Inferior parietal cortex (tissue), 1 donor: ENCODE data around the gene CCDC154.
A peak's percentile ranks its signal among the peaks of the same experiment; 100 is the strongest.

ENCODE experiments used
- DNase-seq: peaks from one replicate; pipeline ENCODE4 v3.0.0-alpha.2; 2016; ENCODE audit errors: extremely low spot score

Gene CCDC154

DNA sequence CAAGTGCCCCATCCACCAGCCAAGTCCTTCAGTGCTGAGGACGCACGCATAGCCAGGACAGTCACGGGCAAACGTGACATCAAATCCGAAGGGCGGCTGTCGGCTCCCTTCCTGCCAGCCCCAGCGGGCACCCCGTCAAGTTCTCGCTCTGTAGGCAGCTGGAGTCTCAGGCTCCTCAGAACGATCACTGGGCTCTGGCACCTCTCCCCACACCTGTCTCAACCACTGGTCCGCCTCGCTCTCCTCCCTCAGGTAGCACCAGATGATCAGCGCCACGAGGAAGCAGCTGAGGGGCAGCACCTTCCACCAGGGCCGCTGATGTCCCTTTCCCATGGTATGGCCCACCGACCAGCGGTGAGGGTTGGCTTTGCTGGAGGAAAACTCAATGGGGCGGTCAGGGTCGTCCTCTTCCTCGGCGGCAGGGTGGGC lies 24.2 kb downstream of the CCDC154 start:
- DNase-seq = no peak

DNA sequence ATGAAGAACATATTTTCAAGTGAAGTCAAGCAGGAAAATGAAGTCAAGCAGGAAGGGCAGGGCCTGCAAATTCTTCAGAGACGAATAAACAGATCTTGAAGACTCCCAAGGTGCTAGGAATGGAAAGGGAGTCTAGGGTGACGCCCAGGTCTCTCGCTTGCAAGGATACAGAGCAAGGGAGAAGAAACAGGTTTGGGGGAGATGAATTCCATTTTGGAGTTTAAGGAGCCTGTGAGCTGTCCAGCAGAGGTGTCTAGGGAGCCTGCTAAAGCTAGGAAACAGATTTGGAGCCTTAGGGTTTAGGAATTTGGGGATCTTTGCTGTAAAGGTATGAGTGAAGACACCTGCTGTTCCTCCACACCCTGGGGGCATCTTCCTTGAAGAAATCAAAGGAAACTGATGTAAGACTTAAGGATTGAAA lies 27.8 kb downstream of the CCDC154 start:
- no peak for DNase-seq

DNA sequence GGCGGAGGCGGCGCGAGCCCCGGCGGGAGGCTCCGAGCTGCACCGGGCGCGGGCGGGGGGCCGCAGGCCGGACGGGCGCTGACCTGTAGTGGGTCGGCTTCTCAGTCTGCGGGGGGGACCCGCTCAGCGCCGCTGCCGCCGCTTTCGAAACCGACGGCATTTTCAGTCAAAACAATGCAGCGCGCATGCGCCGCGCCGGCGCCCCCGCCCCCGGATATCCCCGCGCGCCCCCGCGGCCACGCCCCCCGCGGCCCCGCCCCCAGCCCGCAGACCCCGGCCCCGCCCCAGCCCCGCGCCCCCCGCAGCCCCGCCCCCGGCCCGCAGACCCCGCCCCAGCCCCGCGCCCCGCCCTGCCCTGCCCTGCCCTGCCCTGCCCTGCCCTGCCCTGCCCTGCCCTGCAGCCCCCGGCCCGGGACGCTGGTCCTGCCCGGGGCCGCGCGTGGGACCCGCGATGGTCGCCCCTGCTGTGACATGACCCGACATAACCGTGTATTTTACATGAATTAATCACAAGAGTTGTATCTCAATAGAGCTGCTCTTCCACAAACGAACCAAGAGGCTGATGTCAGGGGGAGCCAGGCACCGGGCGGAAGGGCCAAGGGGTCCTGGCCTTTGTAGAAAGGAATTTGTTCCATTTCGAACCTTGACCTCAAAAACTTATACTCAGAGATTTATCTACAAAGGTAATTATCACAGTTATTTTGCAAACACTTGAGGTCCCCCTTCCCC lies 29.7 kb downstream of the CCDC154 start, which contains the start of gene UNKL:
Gene UNKL (minus strand): TSS at position 173 of the 729 bp plus-strand sequence. CDS start 13 bp downstream, at position 160.
- peak; percentile 27 for DNase-seq

DNA sequence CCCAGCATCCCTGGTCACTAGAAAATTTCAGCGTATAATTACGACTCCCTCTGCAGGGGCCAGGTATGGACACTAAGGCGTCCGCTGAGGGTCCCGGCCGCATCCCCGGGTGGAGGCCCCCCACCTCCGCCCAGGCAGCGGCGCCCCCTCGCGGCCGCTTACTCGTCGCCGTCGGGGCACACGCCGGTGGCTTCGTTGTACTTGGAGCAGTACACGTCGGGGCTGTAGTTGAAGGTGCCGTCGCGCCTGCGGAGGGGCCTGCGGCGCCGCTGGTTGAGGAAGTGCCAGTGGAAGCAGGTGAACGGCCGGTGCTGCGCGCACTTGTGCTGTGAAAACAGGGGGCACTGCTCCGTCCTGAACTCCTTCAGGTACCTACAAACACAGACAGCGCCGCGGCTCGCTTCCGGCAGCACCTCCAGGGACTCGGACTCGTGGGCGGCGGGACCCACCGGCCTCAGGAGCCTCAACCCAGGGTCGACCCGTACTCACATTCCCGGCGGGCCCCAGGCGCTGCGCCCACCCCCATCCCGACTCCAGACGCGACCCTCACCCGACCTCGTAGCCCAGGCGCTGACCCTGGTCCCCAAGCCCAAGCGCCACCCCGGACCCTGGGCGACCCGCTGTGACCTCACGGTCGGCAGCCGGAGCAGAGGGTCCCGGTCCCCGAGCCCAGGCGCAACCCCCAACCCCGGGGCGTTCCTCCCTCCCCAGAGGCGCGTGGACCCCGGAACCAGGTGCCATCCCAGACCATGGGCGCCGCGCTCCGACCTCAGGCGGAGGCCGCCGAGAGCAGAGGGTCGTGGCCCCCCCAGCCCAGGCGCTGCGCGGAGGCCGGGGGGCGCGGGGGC lies 30.4 kb downstream of the CCDC154 start:
- DNase-seq = peak; percentile 11

DNA sequence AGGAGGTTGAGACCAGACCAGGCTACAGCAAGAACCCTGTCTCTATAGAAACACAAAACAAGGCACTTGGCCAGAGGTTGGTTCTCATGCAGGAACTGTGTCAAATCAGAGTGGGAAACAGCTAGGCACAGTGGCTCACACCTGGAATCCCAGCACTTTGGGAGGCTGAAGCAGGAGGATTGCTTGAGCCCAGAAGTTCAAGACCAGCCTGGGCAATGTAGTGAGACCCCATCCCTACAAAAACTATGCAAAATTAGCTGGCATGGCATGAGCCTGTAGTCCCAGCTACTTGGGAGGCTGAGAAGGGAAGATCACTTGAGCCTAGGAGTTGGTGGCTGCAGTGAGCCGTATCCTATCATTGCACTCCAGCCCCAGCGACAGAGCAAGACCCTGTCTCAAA lies 31.5 kb downstream of the CCDC154 start:
- DNase-seq = no peak

- DNase-seq = peak; percentile 92
These were observed 36.1 kb downstream of the CCDC154 start for GRCh38 chr16:1408171-1408837.

DNA sequence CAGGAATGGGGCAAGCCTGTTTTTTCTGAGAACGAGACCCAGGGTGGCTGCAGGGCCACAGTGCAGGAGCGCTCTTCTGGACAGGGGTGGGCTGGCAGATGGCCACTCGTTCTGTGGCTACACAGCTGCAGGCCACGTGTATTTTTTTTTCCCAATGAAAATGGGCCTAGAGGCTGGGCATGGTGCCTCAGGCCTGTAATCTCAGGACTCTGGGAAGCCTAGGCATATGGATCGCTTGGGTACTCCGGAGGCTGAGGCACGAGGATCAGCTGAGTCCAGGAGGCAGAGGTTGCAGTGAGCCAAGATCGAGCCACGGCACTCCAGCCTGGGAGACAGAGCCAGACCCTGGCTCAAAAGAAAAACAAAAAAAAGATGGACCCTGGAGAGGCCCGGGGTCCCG lies 36.6 kb downstream of the CCDC154 start:
- no peak for DNase-seq

DNA sequence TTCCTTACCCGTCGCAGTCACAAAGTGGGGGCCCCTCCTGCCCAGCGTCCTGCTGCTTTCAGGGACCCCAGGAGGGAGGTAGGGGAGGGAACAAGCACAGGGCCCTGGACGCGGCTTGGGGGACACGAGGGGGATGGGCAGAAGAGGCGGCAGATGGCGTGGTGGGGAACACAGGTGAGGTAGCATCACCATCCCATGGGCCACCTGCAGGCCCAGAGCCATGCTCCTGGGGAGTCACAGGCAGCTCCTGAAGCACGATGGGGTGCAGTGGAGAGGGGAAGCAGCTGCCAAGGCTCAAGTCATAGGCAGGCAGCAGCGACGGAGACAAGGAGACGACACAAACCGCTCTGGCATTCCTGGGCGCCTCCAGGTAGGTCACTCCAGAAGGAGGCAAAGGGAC lies 40.6 kb downstream of the CCDC154 start:
- no peak for DNase-seq

DNA sequence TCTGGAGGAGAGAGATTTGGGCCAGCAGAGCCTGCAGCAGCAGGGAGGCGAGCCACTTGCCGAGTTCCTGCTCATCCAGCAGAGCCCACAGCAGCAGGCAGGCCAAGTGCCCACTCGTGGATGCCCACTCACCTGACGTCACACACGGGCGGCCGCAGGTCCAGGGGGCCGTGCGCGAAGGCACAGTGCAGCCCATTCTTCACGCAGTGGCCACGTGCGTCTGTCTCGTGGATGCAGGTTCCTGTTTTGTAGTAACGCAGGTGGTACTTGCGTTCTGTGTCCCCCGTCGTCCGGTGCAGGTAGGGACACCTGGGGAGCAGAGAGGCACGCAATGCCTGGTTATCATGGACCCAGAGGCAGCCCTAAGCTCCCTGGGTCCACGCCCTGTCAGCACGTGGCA lies 41.3 kb downstream of the CCDC154 start:
- no peak for DNase-seq

- no peak for DNase-seq
These were observed 42.6 kb downstream of the CCDC154 start for GRCh38 chr16:1401758-1402154.

- DNase-seq = no peak
These were observed 43.1 kb downstream of the CCDC154 start for GRCh38 chr16:1401061-1401757.

DNA sequence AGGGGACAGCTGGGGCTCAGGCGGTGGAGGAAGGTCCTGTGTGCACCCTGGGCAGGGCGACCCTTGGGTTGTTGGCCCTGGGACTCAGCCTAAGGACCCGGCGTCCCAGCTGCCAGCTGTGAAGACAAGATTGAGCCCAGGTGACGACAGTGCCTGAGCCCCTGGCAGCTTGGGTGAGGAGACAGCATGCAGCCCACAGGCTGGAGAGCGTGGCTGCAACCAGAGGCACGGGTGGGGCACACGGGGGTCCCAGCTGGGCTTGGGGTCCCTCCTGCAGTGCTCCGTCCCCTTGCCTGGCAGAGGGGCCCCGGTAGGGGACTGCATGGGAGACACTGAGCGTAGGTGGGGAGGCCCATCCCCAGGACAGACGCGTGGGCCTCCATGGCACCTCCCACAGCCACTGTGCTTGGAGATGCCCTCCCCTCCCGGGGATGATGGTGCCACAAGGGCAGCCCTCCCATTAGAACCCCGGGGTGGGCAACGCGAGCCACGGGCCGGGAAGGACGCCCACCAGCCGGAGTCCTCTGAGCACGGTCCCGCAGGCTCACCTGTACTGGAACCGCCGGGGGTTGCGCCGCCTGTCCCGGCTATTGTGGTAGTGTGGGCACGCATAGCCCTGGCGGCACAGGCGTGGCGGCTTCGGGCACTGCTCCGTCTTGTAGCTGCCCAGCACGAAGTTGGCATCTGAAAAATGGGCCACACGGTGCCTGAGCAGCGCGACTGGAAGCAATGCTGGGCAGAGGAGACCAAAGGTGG lies 45.4 kb downstream of the CCDC154 start:
- DNase-seq = no peak

DNA sequence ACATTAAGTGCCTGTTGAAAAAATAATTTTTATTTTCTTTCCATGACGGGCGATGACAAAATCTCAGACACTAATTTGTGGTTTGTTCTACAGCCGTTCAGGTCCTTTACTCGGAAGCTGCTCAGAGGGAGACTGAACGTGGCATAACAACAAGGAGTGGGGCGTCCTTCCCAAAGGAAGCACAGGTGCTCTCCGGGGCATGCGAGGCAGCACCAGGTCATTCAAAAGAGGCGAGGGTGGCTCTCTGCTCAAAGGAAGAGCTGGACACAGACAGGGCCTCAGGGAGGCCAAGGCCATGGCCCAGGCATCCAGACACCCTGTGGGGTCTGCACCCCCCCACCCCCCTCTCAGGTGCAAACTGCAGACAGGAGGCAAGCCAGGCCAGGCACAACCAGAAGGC lies 46.0 kb downstream of the CCDC154 start:
- no peak for DNase-seq

- no peak for DNase-seq
These were observed 46.6 kb downstream of the CCDC154 start for GRCh38 chr16:1397779-1398178.

GRCh38 chr16:1395444-1396031 lies 48.8 kb downstream of the CCDC154 start:
- no peak for DNase-seq

GRCh38 chr16:1394367-1394951 lies 49.9 kb downstream of the CCDC154 start:
- DNase-seq = no peak

DNA sequence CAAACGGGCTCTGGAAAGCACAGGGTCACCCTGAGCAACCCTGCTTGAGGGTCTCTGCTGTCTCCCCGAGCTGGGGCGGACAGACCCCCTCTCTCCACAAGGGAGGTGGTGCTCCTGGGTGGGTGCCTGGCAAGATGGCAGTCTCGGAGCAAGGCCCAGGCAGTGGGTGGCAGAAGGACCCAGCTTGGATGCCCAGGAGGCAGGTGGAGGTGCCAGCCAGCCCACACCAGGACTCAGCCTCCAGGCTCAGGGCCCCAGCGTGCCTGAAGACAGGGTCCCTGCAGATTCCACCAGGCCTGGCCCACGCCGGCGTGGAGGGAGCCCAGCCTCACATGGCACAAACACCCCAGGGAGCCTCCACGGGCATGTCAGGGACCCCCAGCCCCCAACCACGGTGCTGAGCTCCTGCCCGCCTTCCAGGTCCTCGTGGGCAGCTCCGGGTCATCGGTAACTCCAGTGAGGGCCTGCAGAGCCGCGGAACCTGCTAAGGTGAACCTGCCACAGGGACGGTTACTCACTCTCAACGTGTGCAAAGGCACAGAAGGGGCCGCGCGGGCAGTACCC lies 50.7 kb downstream of the CCDC154 start:
- DNase-seq = no peak

- DNase-seq = no peak
These were observed 51.5 kb downstream of the CCDC154 start for GRCh38 chr16:1392826-1393225.

- no peak for DNase-seq
These were observed 54.0 kb downstream of the CCDC154 start for GRCh38 chr16:1390239-1390779.

GRCh38 chr16:1389762-1390161 lies 54.6 kb downstream of the CCDC154 start:
- no peak for DNase-seq
